Caco-2 (cell line): ENCODE measurements around the gene SNAP25. TPM values are rescaled to one million over a fixed set of nuclear protein-coding genes. Genes with fewer than 3 reads are reported as not detected.

ENCODE experiments used
- BruUV-seq: library from RNA; stranded (reverse); fragments of 400-500 nt; replicated peaks from 2 replicates; lab custom pipeline; 2021; lab: Mats Ljungman, UMichigan
- CTCF ChIA-PET: fragments of 300-600 bp; sonication (Branson Sonifier 250); formaldehyde crosslinking; loops from one replicate; lab custom pipeline; 2022; ENCODE audit warnings: antibody characterized with exemption; lab: Charles Lee
- POLR2A ChIA-PET: fragments of 300-600 bp; sonication (Branson Sonifier 250); formaldehyde crosslinking; loops from one replicate; lab custom pipeline; 2022; ENCODE audit warnings: antibody characterized with exemption; lab: Charles Lee
- DNase-seq, 2 experiments: peaks; one replicate each; pipeline versions ENCODE4 v3.0.0 to v3.0.0-alpha.2; 2020 to 2022
- H3K27me3 ChIP-seq: replicated peaks from 2 replicates; pipeline ENCODE4 v1.6.0; 2011; ENCODE audit warnings: low read length; ENCODE audit not compliant: control insufficient read depth, insufficient read depth
- H3K36me3 ChIP-seq: 2 replicates; pipeline ENCODE4 v1.5.1; 2011; ENCODE audit warnings: low read length; ENCODE audit not compliant: control insufficient read depth, insufficient read depth
- H3K4me1 ChIP-seq: fragments of 250-450 bp; sonication (Bioruptor Pico); 2 replicates; pipeline ENCODE4 v1.5.1; 2020; ENCODE audit warnings: mild to moderate bottlenecking
- H3K4me3 ChIP-seq: 2 replicates; pipeline ENCODE4 v1.5.1; 2011; ENCODE audit warnings: low read depth, mild to moderate bottlenecking, control low read depth, low read length
- H3K9me3 ChIP-seq: fragments of 250-450 bp; sonication (Bioruptor Pico); 2 replicates; pipeline ENCODE4 v1.5.1; 2020; ENCODE audit warnings: mild to moderate bottlenecking, moderate library complexity
- H3K27ac Mint-ChIP-seq: one replicate; pipeline ENCODE4 v1.8.0; 2022; ENCODE audit warnings: mixed read lengths; ENCODE audit not compliant: unreplicated experiment
- H3K27me3 Mint-ChIP-seq: one replicate; pipeline ENCODE4 v1.8.0; 2022; ENCODE audit warnings: mixed read lengths; ENCODE audit not compliant: insufficient read depth, unreplicated experiment
- H3K36me3 Mint-ChIP-seq: one replicate; pipeline ENCODE4 v1.8.0; 2022; ENCODE audit warnings: mild to moderate bottlenecking, mixed read lengths; ENCODE audit not compliant: insufficient read depth, unreplicated experiment
- H3K4me1 Mint-ChIP-seq: one replicate; pipeline ENCODE4 v1.8.0; 2022; ENCODE audit warnings: low read depth, mixed read lengths; ENCODE audit not compliant: unreplicated experiment
- H3K4me3 Mint-ChIP-seq: one replicate; pipeline ENCODE4 v1.8.0; 2022; ENCODE audit warnings: mild to moderate bottlenecking, moderate library complexity, mixed read lengths; ENCODE audit not compliant: unreplicated experiment
- H3K9me3 Mint-ChIP-seq: one replicate; pipeline ENCODE4 v1.8.0; 2022; ENCODE audit warnings: mixed read lengths; ENCODE audit not compliant: unreplicated experiment
- intact Hi-C: fragments of 100-400 bp; cut with micrococcal nuclease; formaldehyde crosslinking; loops from one replicate; pipeline ENCODE4 v1.10.0; 2022; ENCODE audit not compliant: unreplicated experiment
- total RNA-seq: library from RNA; stranded (reverse); gene quantifications from 2 replicates; pipeline ENCODE4 v1.2.3, GENCODE V29; 2022
- TF ChIP-seq, protein P1 (sequence below), 2 experiments: fragments of 200-600 bp in 1 of 2; IDR thresholded peaks; 1 replicate in 1 of 2; 2 replicates in 1 of 2; pipeline versions ENCODE4 v1.5.1 to v1.8.0; 2011 to 2022; ENCODE audit warnings: antibody characterized with exemption in 1 of 2, control low read depth in 1 of 2, inconsistent platforms in 1 of 2, low read depth in 1 of 2, low read length in 1 of 2, mild to moderate bottlenecking in 1 of 2, moderate library complexity in 1 of 2; ENCODE audit not compliant: insufficient read depth in 1 of 2, severe bottlenecking in 1 of 2, unreplicated experiment in 1 of 2

SNAP25 gene
- total RNA-seq, 1 experiment from 2014 or later: not detected

DNA sequence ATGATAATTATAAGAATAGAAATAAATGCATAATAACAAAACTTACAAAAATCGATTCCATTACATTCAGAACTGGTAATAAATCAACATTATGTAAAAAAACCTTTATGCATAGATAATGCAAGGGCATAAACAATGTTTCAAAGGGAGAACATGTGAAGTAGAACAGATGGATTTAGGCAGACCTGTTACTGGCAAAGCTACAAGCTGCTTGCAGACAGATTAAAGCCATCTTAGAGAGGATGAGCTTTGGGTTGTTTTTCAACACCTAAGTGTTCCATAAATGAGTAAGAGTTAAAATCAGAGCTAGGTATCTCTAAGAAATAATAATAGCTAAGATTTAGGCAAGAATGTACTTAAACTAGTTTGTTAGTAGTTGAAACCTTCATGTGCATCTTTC is 37.2 kb downstream of the SNAP25 start:
- Mint-ChIP-seq H3K4me3 (no peak overlapping the region), H3K9me3 (no peaks in the 10 kb centered on the region), H3K36me3 (no peaks in the 10 kb centered on the region), H3K4me1 (no peaks in the 10 kb centered on the region), H3K27ac (no peak overlapping the region), H3K27me3 (peaks cover 3% of the 10 kb centered on the region)
- ChIA-PET CTCF (no interaction called here), POLR2A (no interaction called here)
- BruUV-seq: no TSS peak
- H3K9me3 ChIP-seq: no peaks in the 10 kb centered on the region
- DNase-seq: no peak
- TF ChIP-seq, protein P1, sequence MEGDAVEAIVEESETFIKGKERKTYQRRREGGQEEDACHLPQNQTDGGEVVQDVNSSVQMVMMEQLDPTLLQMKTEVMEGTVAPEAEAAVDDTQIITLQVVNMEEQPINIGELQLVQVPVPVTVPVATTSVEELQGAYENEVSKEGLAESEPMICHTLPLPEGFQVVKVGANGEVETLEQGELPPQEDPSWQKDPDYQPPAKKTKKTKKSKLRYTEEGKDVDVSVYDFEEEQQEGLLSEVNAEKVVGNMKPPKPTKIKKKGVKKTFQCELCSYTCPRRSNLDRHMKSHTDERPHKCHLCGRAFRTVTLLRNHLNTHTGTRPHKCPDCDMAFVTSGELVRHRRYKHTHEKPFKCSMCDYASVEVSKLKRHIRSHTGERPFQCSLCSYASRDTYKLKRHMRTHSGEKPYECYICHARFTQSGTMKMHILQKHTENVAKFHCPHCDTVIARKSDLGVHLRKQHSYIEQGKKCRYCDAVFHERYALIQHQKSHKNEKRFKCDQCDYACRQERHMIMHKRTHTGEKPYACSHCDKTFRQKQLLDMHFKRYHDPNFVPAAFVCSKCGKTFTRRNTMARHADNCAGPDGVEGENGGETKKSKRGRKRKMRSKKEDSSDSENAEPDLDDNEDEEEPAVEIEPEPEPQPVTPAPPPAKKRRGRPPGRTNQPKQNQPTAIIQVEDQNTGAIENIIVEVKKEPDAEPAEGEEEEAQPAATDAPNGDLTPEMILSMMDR (IDR thresholded peaks at IDR 0.05; ENCODE audit: insufficient read depth in 1 of 2, low read depth in 1 of 2, low read length in 1 of 2, severe bottlenecking in 1 of 2, unreplicated experiment in 1 of 2): no peak
- intact Hi-C loops: no loop called here
- no peak overlapping the region for H3K4me3 ChIP-seq
- H3K4me1 ChIP-seq: no peaks in the 10 kb centered on the region
- H3K27me3 ChIP-seq: no peaks in the 10 kb centered on the region
- H3K36me3 ChIP-seq: no peaks in the 10 kb centered on the region

DNA sequence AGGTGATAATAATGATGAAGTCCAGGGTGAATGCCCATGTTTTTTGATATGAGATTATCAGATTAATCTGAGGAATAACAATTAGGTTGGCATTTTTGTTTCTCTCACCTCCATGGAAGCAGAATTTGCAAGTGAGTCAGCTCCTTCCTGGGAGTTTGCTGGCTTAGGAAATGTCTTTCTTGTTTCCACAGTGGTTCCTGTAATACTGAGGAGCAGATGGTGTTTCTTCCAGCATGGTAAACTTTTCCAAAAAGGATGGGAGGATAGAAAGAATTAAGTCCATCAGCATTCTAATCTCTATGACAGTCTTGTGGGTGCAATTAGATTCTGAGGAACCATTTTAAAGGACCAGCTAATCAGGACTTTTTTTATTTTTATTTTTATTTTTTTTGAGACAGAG is 40.5 kb downstream of the SNAP25 start:
- Mint-ChIP-seq H3K4me1 (no peaks in the 10 kb centered on the region), H3K9me3 (no peaks in the 10 kb centered on the region), H3K36me3 (no peaks in the 10 kb centered on the region), H3K27me3 (peaks cover 3% of the 10 kb centered on the region), H3K27ac (no peak overlapping the region), H3K4me3 (no peak overlapping the region)
- ChIA-PET POLR2A (no interaction called here), CTCF (no interaction called here)
- DNase-seq: no peak
- intact Hi-C loops: no loop called here
- no peaks in the 10 kb centered on the region; the same call in 1 of the 2 replicates for H3K27me3 ChIP-seq
- TF ChIP-seq, protein P1 (IDR thresholded peaks at IDR 0.05; ENCODE audit: insufficient read depth in 1 of 2, low read depth in 1 of 2, low read length in 1 of 2, severe bottlenecking in 1 of 2, unreplicated experiment in 1 of 2): no peak
- no TSS peak for BruUV-seq
- H3K4me3 ChIP-seq: no peak overlapping the region
- H3K4me1 ChIP-seq: peaks cover 2% of the 10 kb centered on the region; the same call in 1 of the 2 replicates
- no peaks in the 10 kb centered on the region for H3K9me3 ChIP-seq
- H3K36me3 ChIP-seq: no peaks in the 10 kb centered on the region

DNA sequence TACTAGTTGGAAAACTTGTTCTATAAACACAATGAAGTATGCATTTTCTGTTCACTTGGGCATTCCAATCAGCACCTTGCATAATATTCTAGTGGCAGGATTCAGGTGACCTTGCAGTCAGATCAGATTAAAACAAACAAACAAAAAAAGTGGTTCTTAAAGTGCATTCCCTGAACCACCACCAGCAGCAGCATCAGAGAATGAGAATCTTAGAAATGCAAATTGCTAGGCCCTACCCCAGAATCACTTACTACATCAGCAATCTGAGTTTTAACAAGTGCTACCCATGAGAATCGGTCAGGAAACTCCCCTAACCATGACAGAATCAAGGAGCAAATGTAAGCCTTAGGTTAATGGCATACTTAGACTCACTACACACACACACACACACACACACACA is 41.7 kb downstream of the SNAP25 start:
- no peak for DNase-seq
- TF ChIP-seq, protein P1 (IDR thresholded peaks at IDR 0.05; ENCODE audit: insufficient read depth in 1 of 2, low read depth in 1 of 2, low read length in 1 of 2, severe bottlenecking in 1 of 2, unreplicated experiment in 1 of 2): no peak
- Mint-ChIP-seq H3K4me1 (no peaks in the 10 kb centered on the region), H3K27me3 (peaks cover 3% of the 10 kb centered on the region), H3K27ac (no peak overlapping the region), H3K9me3 (no peaks in the 10 kb centered on the region), H3K36me3 (no peaks in the 10 kb centered on the region), H3K4me3 (no peak overlapping the region)
- Histone ChIP-seq H3K4me3 (no peak overlapping the region), H3K9me3 (no peaks in the 10 kb centered on the region), H3K27me3 (no peaks in the 10 kb centered on the region; the same call in 1 of the 2 replicates), H3K4me1 (peaks cover 3% of the 10 kb centered on the region; the same call in 1 of the 2 replicates), H3K36me3 (no peaks in the 10 kb centered on the region)
- intact Hi-C loops: no loop called here
- ChIA-PET CTCF (no interaction called here), POLR2A (no interaction called here)
- BruUV-seq: no TSS peak
